DMS153 treated with DMSO at 0.1 percent for 48 hours (cell line): ENCODE results near the gene PLA2G4A.

Experiments used
- DNase-seq: peaks from one replicate; lab custom pipeline; 2025; ENCODE audit not compliant: unreplicated experiment; lab: John Stamatoyannopoulos, UW

The PLA2G4A gene

DNA sequence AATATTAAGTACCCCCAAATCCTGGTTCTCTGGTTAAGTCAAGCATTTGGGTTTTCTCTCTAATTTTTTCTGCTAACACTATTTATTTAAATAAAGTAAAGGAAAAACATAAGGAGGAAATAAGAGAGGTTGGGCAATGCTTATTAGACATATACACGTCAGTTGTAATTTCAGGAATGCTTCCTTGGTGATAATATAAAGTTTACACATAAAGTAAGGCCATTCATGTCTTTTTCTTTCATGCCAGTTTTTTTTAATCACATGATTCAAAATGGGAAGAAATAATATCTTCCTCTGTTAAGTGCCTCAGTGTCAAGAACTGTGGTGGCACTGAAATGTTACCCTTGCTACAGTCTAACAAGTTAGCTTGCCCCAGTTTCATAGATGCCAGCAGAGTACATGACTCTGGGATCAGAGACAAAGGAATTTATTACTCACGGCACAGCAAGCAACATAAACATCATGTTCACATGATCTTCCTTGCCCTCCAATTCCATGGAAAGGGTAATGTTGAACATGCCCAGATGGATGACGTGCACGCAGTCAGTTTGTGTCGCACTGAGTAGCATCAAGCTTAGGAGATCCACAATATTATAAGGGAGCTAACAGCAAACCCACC is 184.9 kb downstream of the PLA2G4A start:
- DNase-seq: no peak

DNA sequence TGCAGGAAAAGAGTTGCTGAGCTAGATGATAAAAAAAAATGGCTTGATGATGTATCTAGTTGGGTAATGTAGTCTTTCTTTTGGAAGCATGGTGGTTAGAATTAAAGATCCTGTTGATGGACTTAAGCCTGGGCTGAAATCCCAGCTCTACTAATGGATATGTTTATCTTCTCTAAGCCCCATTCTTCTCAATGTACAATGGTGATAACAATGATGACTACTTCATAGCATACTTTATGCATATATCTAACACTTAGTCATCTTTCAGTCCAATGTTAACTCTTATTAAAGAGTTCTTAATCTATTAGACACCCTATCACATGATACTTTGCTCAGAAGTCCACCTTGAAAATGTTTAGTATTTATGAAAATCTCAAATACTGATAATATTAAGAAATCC is 189.5 kb downstream of the PLA2G4A start:
- DNase-seq: no peak

DNA sequence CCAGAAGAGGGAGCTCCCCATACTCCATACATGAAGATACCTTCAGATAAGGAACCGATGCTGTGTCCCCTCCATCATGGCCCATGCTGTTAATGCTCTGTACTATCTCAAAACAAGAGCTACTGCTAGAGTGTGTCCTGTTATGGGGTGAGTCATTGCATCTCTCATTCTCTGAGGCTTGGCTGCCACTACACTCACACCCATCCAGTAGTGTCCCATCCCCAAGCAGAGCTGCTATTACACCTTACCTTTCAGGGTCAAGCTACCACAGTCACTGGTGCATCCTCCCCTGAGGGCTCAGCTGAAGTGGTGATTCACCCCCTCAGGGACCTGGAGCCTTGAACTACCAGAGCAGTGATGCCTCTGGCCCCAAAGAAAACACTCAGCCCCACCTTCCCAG is 198.5 kb downstream of the PLA2G4A start:
- no peak for DNase-seq

DNA sequence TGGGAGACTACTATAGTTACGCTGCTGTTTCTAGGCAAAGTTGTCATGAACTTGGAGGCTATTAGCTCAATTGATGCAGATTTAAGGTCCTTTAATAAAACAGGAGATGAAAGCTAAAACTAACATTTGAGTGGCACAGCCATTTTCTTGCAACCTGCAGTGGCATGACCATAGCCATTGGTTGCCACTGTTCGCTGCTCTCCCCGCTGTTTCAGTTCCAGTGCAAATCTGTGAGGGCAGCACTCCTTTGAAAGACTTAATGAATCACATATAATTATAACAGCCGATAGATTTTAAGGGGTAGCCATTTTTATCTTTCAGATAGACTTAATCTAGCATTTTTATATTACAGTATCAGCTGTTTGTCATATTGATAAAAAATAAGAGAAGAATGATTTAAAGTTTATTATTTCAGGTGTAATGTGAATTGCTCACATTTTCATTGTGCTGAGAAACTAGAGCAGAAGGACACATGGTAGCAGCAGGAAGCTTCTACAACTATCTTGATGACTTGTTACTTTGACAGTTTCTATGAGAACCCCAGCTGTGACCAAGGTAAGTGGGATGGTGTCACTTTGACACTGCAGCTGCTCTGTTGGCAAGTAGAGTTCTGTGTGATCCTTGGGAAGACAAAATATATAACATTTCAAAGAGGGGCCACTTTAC is 203.7 kb downstream of the PLA2G4A start:
- DNase-seq: no peak

DNA sequence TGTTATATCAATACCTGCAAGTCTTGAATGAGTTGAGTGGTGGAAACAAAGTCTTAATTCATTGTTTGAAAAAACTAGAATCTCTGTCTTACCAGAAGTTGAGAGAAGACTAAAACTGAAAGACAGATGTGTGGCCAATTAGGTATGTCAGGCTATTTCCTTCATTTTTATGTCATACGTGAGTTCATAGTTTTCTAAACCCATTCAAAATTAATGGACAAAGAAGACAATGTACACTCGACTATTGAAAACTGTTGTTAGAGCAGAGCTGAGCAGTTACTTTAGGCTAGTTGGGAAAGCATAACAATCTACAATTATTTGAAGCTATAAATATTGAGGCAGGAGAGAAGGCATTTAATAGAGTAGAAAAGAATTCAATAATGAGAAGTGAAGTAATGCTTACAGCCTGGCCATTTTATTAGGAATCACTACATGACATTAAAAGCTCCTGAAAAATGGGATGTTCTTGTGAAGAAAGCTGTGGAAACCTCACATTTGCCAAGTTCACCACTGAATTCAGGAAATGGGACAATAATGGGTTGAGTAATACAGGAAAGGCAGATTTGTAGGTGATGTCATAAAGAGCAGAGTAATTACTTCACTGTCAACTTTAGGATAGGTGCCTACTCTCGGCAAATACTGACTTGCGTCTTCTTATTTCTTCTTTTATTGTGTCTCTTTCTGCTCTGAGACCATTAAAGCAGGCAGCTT is 204.4 kb downstream of the PLA2G4A start:
- DNase-seq: no peak

DNA sequence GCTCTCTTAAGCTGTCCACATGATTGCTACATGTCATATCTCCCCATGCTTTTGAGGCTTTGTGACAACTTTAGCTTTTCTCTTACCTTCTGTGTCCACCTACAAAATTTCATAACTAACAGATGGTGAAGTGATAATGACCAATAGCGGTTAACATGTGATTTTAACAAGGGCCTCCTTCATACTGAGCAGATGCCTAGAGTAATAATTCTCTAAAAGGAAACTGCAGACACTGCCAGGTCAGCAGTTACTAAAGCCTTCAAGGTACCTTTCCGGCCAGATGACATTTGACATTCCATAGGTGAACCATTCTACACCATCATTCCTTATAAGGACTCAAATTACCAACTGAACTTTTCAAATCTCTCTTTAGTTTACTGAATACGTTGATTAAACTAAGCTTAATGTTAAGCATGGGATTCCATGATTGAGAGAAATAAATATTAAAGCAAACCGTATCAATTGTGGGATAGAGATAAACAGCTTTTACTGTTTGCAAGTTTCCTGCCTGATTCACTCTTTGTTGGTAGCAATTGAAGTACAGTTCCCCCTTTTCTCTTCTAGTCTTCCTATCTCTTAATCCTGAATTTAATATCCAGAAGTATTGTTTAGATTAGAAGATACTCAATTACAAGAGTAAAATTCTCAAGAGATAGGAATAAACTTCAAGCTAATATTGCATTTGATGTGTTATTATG is 205.1 kb downstream of the PLA2G4A start:
- DNase-seq: no peak

DNA sequence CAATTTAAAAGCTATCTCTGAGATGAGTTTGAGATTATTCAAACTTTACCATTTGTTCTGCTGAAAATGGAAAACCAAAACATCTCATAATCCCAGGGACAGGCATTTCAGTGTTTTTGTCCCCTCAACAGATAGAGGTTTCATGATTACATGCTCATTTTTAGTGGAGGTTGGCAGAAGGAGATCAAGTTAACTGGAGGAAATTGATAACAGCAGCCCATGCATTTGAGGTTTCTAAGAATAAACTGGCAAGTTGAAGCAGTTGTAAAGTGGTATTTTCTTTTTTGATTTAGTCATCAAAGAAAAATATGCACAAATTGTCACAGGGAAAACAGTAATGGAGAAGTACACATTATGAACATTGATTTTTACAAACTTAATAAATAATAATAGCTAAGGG is 205.8 kb downstream of the PLA2G4A start:
- DNase-seq: no peak

DNA sequence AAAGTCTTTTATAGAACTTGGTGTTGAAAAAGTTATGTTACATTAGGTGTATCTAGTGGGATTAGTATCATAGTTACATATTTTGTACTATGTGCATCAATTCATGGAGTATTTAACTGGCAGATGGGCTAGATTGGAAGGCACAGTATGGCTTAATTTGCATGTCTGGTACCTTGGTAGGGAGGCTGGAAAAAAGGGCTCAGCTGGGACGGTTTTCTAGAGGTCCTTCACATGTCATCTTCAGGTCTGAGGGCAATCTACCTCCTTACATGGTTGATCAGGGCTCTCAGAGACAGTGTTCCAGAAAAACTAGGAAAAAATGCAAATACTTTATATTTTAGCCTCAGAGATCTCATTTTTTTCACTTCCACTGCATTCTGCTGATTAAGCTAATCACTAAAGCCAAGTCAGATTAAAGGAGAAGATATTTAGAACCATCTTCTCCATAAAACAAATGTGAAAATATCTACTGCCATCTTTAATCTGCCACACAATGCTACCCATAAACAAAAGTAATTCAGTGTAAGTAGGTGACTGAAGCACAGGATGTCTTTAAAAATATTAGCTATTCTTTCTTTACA is 209.3 kb downstream of the PLA2G4A start:
- DNase-seq: no peak
